GM12878 (cell line): Measurements from ENCODE around the gene PPP1R18. TPM values are rescaled to one million over a fixed set of nuclear protein-coding genes. Genes with fewer than 3 reads are reported as not detected.
A peak's percentile ranks its signal among the peaks of the same experiment; 100 is the strongest.

Source experiments
- ATAC-seq: fragments of 200-7000 bp; cut with Tn5 transposase; 3 replicates; pipeline ENCODE4 v1.9.1; 2020; ENCODE audit warnings: mild to moderate bottlenecking, moderate library complexity
- BruUV-seq: library from RNA; stranded (reverse); fragments of 400-500 nt; replicated peaks from 2 replicates; lab custom pipeline; 2021; lab: Mats Ljungman, UMichigan
- CTCF ChIA-PET: fragments of 300-600 bp; sonication (Branson Sonifier 250); formaldehyde crosslinking; extraction: SDS; loops from one replicate; lab custom pipeline; 2021; ENCODE audit warnings: inconsistent platforms; lab: Yijun Ruan, JAX
- POLR2A ChIA-PET: fragments of 350-600 bp; formaldehyde crosslinking; extraction: SDS; loops from one replicate; lab custom pipeline; 2021; ENCODE audit warnings: inconsistent platforms; lab: Charles Lee
- RAD21 ChIA-PET: fragments of 300-600 bp; sonication (Branson Sonifier 250); formaldehyde crosslinking; loops from one replicate; lab custom pipeline; 2023; ENCODE audit warnings: antibody characterized with exemption; ENCODE audit not compliant: unreplicated experiment; lab: Charles Lee
- SMC1A ChIA-PET: fragments of 300-600 bp; sonication (Branson Sonifier 250); formaldehyde crosslinking; loops from one replicate; lab custom pipeline; 2023; ENCODE audit not compliant: unreplicated experiment, uncharacterized antibody; lab: Charles Lee
- DNase-seq: peaks from one replicate; pipeline ENCODE4 v3.0.0-alpha.2; 2011; ENCODE audit warnings: low read depth, low spot score
- FAIRE-seq: peaks from 3 replicates; lab custom pipeline; 2011; peaks lifted over from hg19 to GRCh38; lab: Jason Lieb, UNC
- H2AFZ ChIP-seq: 2 replicates; pipeline ENCODE4 v1.6.0; 2011; ENCODE audit warnings: low read depth, low read length, control low read depth; ENCODE audit not compliant: control insufficient read depth
- H3K27ac ChIP-seq: 2 replicates; pipeline ENCODE4 v1.5.1; 2011; ENCODE audit warnings: control low read depth; ENCODE audit not compliant: control insufficient read depth, insufficient read depth
- H3K27me3 ChIP-seq, 2 experiments: replicated peaks in 1 of 2; 2 replicates each; pipeline versions ENCODE4 v1.6.0 to v1.6.1; 2011; ENCODE audit warnings: low read length in 1 of 2; ENCODE audit not compliant: control insufficient read depth in 2 of 2, insufficient read depth in 2 of 2
- H3K36me3 ChIP-seq, 2 experiments: 2 replicates each; pipeline ENCODE4 v1.5.1; 2011; ENCODE audit warnings: low read length in 1 of 2; ENCODE audit not compliant: control insufficient read depth in 2 of 2, insufficient read depth in 2 of 2
- H3K4me1 ChIP-seq: 2 replicates; pipeline ENCODE4 v1.6.1; 2011; ENCODE audit warnings: mild to moderate bottlenecking, low read length, moderate library complexity, mixed read lengths; ENCODE audit not compliant: control insufficient read depth, insufficient read depth
- H3K4me2 ChIP-seq: 2 replicates; pipeline ENCODE4 v1.6.0; 2011; ENCODE audit warnings: control low read depth; ENCODE audit not compliant: control insufficient read depth, insufficient read depth
- H3K4me3 ChIP-seq: fragments of 200-600 bp; sonication (generic); 2 replicates; pipeline ENCODE4 v1.5.1; 2016
- H3K79me2 ChIP-seq: 2 replicates; pipeline ENCODE4 v1.6.0; 2011; ENCODE audit warnings: low read length; ENCODE audit not compliant: control insufficient read depth, insufficient read depth
- H3K9ac ChIP-seq: 2 replicates; pipeline ENCODE4 v1.8.0; 2011; ENCODE audit warnings: low read length, control low read depth, mixed read lengths; ENCODE audit not compliant: control insufficient read depth, insufficient read depth
- H3K9me3 ChIP-seq: replicated peaks from 3 replicates; pipeline ENCODE4 v1.5.1; 2011; ENCODE audit warnings: mild to moderate bottlenecking, low read length; ENCODE audit not compliant: control insufficient read depth, insufficient read depth
- H4K20me1 ChIP-seq: 2 replicates; pipeline ENCODE4 v1.6.0; 2011; ENCODE audit not compliant: control insufficient read depth, insufficient read depth
- ESRRA ChIP-seq: IDR thresholded peaks from 2 replicates; pipeline ENCODE4 v1.6.1; 2012; ENCODE audit warnings: mild to moderate bottlenecking, low read length, improper control_type of control experiment
- NBN ChIP-seq: fragments of 450-650 bp; IDR thresholded peaks from 2 replicates; pipeline ENCODE4 v1.6.1; 2016
- POLR2AphosphoS2 ChIP-seq: IDR thresholded peaks from 2 replicates; pipeline ENCODE4 v1.6.1; 2011; ENCODE audit warnings: low read depth, mild to moderate bottlenecking, low read length, improper control_type of control experiment, moderate library complexity
- SMARCA5 ChIP-seq: fragments of 450-650 bp; IDR thresholded peaks from 2 replicates; pipeline ENCODE4 v1.6.1; 2017; ENCODE audit warnings: mild to moderate bottlenecking
- TBL1XR1 ChIP-seq: IDR thresholded peaks from 2 replicates; pipeline ENCODE4 v1.6.1; 2012; ENCODE audit warnings: low read depth, low read length, improper control_type of control experiment
- WRNIP1 ChIP-seq: IDR thresholded peaks from 2 replicates; pipeline ENCODE4 v1.6.1; 2011; ENCODE audit warnings: low read depth, low read length, improper control_type of control experiment, borderline replicate concordance
- ZZZ3 ChIP-seq: IDR thresholded peaks from 2 replicates; pipeline ENCODE4 v1.6.1; 2011; ENCODE audit warnings: low read depth; ENCODE audit not compliant: control insufficient read depth, insufficient read length
- WGBS: methylation state at CpG from one replicate; pipeline ENCODE4 v1.1.6; 2016; ENCODE audit warnings: low lambda C conversion rate; ENCODE audit not compliant: insufficient replicate concordance, insufficient coverage; ENCODE audit errors: missing lambda C conversion rate; 5-methylcytosine and 5-hydroxymethylcytosine counted together
- in situ Hi-C: fragments of 300-500 bp; cut with MboI; formaldehyde crosslinking; loops from 9 replicates; pipeline ENCODE4 v1.14.3; 2018; ENCODE audit warnings: mixed read lengths
- intact Hi-C: fragments of 100-400 bp; cut with micrococcal nuclease; formaldehyde crosslinking; loops from one replicate; pipeline ENCODE4 v1.14.2; 2022; ENCODE audit not compliant: unreplicated experiment
- polyA plus RNA-seq, 11 experiments: library from polyadenylated mRNA; depleted of rRNA in 4 of 11; unstranded in 6 of 11; stranded (reverse) in 5 of 11; fragments of >200 nt; fragmentation: Nextera tagmentation in 4 of 11; fragmentation: Illumina TruSeq in 1 of 11; extraction: Ambion mirVana in 4 of 11; extraction: Trizol in 1 of 11; gene quantifications; 1 replicate in 1 of 11; 2 replicates in 10 of 11; pipeline versions ENCODE4 v1.2.1 to v1.2.3, GENCODE V29; 2011 to 2016; ENCODE audit warnings: inconsistent platforms in 2 of 11, missing spikeins in 2 of 11, low read depth in 1 of 11
- total RNA-seq, 4 experiments: library from RNA; depleted of rRNA in 3 of 4; stranded (reverse); fragments of >200 nt in 3 of 4; fragmentation: Illumina TruSeq in 1 of 4; extraction: Trizol in 1 of 4; gene quantifications; 2 replicates each; pipeline versions ENCODE4 v1.2.1 to v1.2.3, GENCODE V29; 2013 to 2021
- TF ChIP-seq, protein P1 (sequence below): fragments of 450-650 bp; IDR thresholded peaks from 2 replicates; pipeline ENCODE4 v1.6.1; 2018; ENCODE audit warnings: borderline replicate concordance, mild to moderate bottlenecking; ENCODE audit not compliant: partially characterized antibody
- TF ChIP-seq, protein P2 (sequence below): fragments of 450-650 bp; IDR thresholded peaks from 2 replicates; pipeline ENCODE4 v1.6.1; 2017; ENCODE audit warnings: mild to moderate bottlenecking, moderate library complexity
- TF ChIP-seq, protein P3 (sequence below): IDR thresholded peaks from 2 replicates; pipeline ENCODE4 v1.6.1; 2012; ENCODE audit warnings: mild to moderate bottlenecking, low read depth, low read length
- TF ChIP-seq, protein P4 (sequence below): fragments of 450-650 bp; IDR thresholded peaks from 2 replicates; pipeline ENCODE4 v1.6.1; 2018; ENCODE audit warnings: mild to moderate bottlenecking, low read depth, moderate library complexity; ENCODE audit not compliant: partially characterized antibody

Gene PPP1R18
- total and polyA plus RNA-seq, 10 of the 15 experiments (the other 5 are each of a cell fraction or from before 2014, with no cell fraction given), result 21.0 to 119 (median 52.6) TPM

DNA sequence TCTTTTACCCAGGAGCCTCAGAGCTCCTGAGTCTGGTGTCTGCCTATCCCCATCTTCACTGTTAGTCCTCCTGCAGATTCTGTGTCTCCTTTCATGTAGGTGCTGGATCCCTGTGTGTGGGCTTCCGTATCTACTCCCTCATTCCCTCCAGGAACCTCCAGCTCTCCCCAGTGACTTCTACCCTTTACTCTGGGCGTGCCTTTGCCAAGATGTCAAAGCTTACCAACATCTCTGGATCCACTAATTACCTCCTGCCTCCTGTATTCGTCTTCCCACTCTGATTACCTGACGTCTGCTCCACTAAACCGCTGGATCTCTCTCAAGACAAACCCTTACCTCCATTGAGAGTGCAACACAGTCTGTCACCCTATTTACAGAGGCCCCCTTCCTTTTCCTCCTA lies 41.7 kb downstream of the PPP1R18 start:
- Histone ChIP-seq H3K79me2 (peaks cover 16% of the 10 kb centered on the region), H3K27ac (no peak overlapping the region), H4K20me1 (no peaks in the 10 kb centered on the region), H3K4me1 (peaks cover 2% of the 10 kb centered on the region; the same call in 1 of the 2 replicates), H3K4me3 (no peak overlapping the region), H3K4me2 (no peak overlapping the region), H3K9ac (no peak overlapping the region), H3K27me3 (no peaks in the 10 kb centered on the region), H3K36me3 (peaks cover 0 to 7% of the 10 kb centered on the region in 2 experiments; a peak in 3 of 4 replicates), H3K9me3 (no peaks in the 10 kb centered on the region), H2AFZ (no peak overlapping the region)
- in situ Hi-C loops, result no loop called here
- ATAC-seq (no peak), FAIRE-seq (no peak), DNase-seq (no peak)
- CTCF ChIA-PET, result interaction anchor here (1.2 kb wide), 1 partner anchor 158 kb away, joined by 3 read pairs; no protein-coding TSS in a partner anchor
- TSS peak; percentile 47 for BruUV-seq
- RAD21 ChIA-PET, result no interaction called here
- POLR2A ChIA-PET, result interaction anchor here (0.6 kb wide), 1 partner anchor 36 kb away, joined by 5 read pairs; no protein-coding TSS in a partner anchor
- WGBS, result 87% methylated on average over 5 of the region's 5 CpGs
- SMC1A ChIA-PET, result interaction anchor here (0.7 to 1.0 kb wide), 2 partner anchors 46 to 767 kb away, joined by 3 read pairs; no protein-coding TSS in a partner anchor
- intact Hi-C loops, result no loop called here
- TF ChIP-seq, protein P1, sequence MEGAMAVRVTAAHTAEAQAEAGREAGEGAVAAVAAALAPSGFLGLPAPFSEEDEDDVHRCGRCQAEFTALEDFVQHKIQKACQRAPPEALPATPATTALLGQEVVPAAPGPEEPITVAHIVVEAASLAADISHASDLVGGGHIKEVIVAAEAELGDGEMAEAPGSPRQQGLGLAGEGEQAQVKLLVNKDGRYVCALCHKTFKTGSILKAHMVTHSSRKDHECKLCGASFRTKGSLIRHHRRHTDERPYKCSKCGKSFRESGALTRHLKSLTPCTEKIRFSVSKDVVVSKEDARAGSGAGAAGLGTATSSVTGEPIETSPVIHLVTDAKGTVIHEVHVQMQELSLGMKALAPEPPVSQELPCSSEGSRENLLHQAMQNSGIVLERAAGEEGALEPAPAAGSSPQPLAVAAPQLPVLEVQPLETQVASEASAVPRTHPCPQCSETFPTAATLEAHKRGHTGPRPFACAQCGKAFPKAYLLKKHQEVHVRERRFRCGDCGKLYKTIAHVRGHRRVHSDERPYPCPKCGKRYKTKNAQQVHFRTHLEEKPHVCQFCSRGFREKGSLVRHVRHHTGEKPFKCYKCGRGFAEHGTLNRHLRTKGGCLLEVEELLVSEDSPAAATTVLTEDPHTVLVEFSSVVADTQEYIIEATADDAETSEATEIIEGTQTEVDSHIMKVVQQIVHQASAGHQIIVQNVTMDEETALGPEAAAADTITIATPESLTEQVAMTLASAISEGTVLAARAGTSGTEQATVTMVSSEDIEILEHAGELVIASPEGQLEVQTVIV, result no peak
- TF ChIP-seq TBL1XR1 (no peak), NBN (no peak), SMARCA5 (no peak), POLR2AphosphoS2 (no peak), WRNIP1 (no peak), ZZZ3 (no peak), ESRRA (no peak)
- TF ChIP-seq, protein P2, sequence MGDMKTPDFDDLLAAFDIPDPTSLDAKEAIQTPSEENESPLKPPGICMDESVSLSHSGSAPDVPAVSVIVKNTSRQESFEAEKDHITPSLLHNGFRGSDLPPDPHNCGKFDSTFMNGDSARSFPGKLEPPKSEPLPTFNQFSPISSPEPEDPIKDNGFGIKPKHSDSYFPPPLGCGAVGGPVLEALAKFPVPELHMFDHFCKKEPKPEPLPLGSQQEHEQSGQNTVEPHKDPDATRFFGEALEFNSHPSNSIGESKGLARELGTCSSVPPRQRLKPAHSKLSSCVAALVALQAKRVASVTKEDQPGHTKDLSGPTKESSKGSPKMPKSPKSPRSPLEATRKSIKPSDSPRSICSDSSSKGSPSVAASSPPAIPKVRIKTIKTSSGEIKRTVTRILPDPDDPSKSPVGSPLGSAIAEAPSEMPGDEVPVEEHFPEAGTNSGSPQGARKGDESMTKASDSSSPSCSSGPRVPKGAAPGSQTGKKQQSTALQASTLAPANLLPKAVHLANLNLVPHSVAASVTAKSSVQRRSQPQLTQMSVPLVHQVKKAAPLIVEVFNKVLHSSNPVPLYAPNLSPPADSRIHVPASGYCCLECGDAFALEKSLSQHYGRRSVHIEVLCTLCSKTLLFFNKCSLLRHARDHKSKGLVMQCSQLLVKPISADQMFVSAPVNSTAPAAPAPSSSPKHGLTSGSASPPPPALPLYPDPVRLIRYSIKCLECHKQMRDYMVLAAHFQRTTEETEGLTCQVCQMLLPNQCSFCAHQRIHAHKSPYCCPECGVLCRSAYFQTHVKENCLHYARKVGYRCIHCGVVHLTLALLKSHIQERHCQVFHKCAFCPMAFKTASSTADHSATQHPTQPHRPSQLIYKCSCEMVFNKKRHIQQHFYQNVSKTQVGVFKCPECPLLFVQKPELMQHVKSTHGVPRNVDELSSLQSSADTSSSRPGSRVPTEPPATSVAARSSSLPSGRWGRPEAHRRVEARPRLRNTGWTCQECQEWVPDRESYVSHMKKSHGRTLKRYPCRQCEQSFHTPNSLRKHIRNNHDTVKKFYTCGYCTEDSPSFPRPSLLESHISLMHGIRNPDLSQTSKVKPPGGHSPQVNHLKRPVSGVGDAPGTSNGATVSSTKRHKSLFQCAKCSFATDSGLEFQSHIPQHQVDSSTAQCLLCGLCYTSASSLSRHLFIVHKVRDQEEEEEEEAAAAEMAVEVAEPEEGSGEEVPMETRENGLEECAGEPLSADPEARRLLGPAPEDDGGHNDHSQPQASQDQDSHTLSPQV, result no peak
- TF ChIP-seq, protein P3, sequence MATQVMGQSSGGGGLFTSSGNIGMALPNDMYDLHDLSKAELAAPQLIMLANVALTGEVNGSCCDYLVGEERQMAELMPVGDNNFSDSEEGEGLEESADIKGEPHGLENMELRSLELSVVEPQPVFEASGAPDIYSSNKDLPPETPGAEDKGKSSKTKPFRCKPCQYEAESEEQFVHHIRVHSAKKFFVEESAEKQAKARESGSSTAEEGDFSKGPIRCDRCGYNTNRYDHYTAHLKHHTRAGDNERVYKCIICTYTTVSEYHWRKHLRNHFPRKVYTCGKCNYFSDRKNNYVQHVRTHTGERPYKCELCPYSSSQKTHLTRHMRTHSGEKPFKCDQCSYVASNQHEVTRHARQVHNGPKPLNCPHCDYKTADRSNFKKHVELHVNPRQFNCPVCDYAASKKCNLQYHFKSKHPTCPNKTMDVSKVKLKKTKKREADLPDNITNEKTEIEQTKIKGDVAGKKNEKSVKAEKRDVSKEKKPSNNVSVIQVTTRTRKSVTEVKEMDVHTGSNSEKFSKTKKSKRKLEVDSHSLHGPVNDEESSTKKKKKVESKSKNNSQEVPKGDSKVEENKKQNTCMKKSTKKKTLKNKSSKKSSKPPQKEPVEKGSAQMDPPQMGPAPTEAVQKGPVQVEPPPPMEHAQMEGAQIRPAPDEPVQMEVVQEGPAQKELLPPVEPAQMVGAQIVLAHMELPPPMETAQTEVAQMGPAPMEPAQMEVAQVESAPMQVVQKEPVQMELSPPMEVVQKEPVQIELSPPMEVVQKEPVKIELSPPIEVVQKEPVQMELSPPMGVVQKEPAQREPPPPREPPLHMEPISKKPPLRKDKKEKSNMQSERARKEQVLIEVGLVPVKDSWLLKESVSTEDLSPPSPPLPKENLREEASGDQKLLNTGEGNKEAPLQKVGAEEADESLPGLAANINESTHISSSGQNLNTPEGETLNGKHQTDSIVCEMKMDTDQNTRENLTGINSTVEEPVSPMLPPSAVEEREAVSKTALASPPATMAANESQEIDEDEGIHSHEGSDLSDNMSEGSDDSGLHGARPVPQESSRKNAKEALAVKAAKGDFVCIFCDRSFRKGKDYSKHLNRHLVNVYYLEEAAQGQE, result no peak
- TF ChIP-seq, protein P4, sequence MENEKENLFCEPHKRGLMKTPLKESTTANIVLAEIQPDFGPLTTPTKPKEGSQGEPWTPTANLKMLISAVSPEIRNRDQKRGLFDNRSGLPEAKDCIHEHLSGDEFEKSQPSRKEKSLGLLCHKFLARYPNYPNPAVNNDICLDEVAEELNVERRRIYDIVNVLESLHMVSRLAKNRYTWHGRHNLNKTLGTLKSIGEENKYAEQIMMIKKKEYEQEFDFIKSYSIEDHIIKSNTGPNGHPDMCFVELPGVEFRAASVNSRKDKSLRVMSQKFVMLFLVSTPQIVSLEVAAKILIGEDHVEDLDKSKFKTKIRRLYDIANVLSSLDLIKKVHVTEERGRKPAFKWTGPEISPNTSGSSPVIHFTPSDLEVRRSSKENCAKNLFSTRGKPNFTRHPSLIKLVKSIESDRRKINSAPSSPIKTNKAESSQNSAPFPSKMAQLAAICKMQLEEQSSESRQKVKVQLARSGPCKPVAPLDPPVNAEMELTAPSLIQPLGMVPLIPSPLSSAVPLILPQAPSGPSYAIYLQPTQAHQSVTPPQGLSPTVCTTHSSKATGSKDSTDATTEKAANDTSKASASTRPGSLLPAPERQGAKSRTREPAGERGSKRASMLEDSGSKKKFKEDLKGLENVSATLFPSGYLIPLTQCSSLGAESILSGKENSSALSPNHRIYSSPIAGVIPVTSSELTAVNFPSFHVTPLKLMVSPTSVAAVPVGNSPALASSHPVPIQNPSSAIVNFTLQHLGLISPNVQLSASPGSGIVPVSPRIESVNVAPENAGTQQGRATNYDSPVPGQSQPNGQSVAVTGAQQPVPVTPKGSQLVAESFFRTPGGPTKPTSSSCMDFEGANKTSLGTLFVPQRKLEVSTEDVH, result no peak
